OCI-LY3 (cell line): ENCODE measurements around the gene PRKCE.

Experiments used
- H2AFZ ChIP-seq: fragments of 200-600, 300-600 bp; shearing (Covaris generic); 2 replicates; pipeline ENCODE4 v1.6.0; 2014; ENCODE audit warnings: antibody characterized with exemption, low read depth, low read length
- H3K27ac ChIP-seq: fragments of 200-600, 300-600 bp; sonication (generic); 2 replicates; pipeline ENCODE4 v1.5.1; 2014; ENCODE audit warnings: mild to moderate bottlenecking, low read length, moderate library complexity, mixed read lengths
- H3K27me3 ChIP-seq: fragments of 200-600, 300-600 bp; sonication (generic); 2 replicates; pipeline ENCODE4 v1.6.1; 2014; ENCODE audit warnings: low read depth, low read length, mixed read lengths
- H3K36me3 ChIP-seq: fragments of 200-600, 300-600 bp; sonication (generic); replicated peaks from 2 replicates; pipeline ENCODE3; 2014; ENCODE audit warnings: low read depth, low read length, mixed read lengths
- H3K4me1 ChIP-seq: fragments of 300-600, 200-600 bp; sonication (generic); 2 replicates; pipeline ENCODE4 v1.6.1; 2014; ENCODE audit warnings: low read length, mixed read lengths
- H3K4me2 ChIP-seq: fragments of 200-600, 300-600 bp; sonication (generic); 2 replicates; pipeline ENCODE4 v1.6.1; 2014; ENCODE audit warnings: low read length, mixed read lengths
- H3K4me3 ChIP-seq: fragments of 300-600, 200-600 bp; sonication (generic); 2 replicates; pipeline ENCODE4 v1.5.1; 2014; ENCODE audit warnings: antibody characterized with exemption, mild to moderate bottlenecking, low read length, moderate library complexity
- H3K79me2 ChIP-seq: fragments of 300-600, 200-600 bp; shearing (Covaris generic); 2 replicates; pipeline ENCODE4 v1.6.1; 2014; ENCODE audit warnings: mild to moderate bottlenecking, low read length, mixed read lengths
- H3K9ac ChIP-seq: fragments of 300-600, 200-600 bp; shearing (Covaris generic); 2 replicates; pipeline ENCODE4 v1.6.0; 2014; ENCODE audit warnings: mild to moderate bottlenecking, low read length, moderate library complexity
- H3K9me3 ChIP-seq: fragments of 200-600, 300-600 bp; shearing (Covaris generic); 2 replicates; pipeline ENCODE4 v1.6.1; 2014; ENCODE audit warnings: low read length, mixed read lengths; ENCODE audit not compliant: insufficient read depth
- H4K20me1 ChIP-seq: fragments of 200-600, 300-600 bp; sonication (generic); 2 replicates; pipeline ENCODE4 v1.6.1; 2016; ENCODE audit warnings: low read length, mixed read lengths; ENCODE audit not compliant: insufficient read depth
- EZH2phosphoT487 ChIP-seq: fragments of 200-600 bp; shearing (Covaris generic); IDR thresholded peaks from 2 replicates; pipeline ENCODE4 v1.6.1; 2018; ENCODE audit warnings: antibody characterized with exemption, mixed run types, low read depth
- TF ChIP-seq, protein P1 (sequence below): fragments of 200-600, 300-600 bp; sonication (generic); IDR thresholded peaks from 2 replicates; pipeline ENCODE4 v1.5.1; 2014; ENCODE audit warnings: antibody characterized with exemption, low read length, low read depth

The PRKCE gene

DNA sequence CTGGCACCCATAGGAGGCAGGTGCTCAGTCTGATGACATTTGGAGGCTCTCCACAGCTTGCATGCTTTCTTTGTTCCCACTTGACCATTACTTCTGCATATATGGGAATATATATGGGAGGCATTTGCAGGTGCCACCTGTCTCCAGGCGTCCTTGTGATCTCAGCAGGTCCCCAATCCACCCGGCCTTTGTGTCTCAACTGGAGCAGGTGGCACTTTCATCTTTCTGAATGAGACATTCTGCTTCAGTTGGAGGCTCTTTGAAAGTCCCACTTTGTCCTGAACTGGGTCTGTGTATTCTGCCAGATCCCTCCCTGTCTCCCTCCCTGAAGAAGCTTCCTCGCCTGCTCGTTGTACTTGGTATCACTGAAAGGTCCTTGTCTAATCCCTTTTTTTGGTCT, 327.6 kb downstream of the PRKCE start:
- H3K27me3 ChIP-seq: no peaks in the 10 kb centered on the region
- no peaks in the 10 kb centered on the region for H3K36me3 ChIP-seq
- no peak overlapping the region for H2AFZ ChIP-seq
- no peaks in the 10 kb centered on the region for H3K9me3 ChIP-seq
- H3K9ac ChIP-seq: no peak overlapping the region
- peak overlapping the region; percentile 18; the same call in 1 of the 2 replicates for H3K4me2 ChIP-seq
- TF ChIP-seq, protein P1, sequence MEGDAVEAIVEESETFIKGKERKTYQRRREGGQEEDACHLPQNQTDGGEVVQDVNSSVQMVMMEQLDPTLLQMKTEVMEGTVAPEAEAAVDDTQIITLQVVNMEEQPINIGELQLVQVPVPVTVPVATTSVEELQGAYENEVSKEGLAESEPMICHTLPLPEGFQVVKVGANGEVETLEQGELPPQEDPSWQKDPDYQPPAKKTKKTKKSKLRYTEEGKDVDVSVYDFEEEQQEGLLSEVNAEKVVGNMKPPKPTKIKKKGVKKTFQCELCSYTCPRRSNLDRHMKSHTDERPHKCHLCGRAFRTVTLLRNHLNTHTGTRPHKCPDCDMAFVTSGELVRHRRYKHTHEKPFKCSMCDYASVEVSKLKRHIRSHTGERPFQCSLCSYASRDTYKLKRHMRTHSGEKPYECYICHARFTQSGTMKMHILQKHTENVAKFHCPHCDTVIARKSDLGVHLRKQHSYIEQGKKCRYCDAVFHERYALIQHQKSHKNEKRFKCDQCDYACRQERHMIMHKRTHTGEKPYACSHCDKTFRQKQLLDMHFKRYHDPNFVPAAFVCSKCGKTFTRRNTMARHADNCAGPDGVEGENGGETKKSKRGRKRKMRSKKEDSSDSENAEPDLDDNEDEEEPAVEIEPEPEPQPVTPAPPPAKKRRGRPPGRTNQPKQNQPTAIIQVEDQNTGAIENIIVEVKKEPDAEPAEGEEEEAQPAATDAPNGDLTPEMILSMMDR: no peak
- TF ChIP-seq EZH2phosphoT487: no peak
- no peaks in the 10 kb centered on the region for H3K79me2 ChIP-seq
- H4K20me1 ChIP-seq: no peaks in the 10 kb centered on the region
- peaks cover 50% of the 10 kb centered on the region for H3K4me1 ChIP-seq
- no peak overlapping the region for H3K4me3 ChIP-seq
- no peak overlapping the region for H3K27ac ChIP-seq

DNA sequence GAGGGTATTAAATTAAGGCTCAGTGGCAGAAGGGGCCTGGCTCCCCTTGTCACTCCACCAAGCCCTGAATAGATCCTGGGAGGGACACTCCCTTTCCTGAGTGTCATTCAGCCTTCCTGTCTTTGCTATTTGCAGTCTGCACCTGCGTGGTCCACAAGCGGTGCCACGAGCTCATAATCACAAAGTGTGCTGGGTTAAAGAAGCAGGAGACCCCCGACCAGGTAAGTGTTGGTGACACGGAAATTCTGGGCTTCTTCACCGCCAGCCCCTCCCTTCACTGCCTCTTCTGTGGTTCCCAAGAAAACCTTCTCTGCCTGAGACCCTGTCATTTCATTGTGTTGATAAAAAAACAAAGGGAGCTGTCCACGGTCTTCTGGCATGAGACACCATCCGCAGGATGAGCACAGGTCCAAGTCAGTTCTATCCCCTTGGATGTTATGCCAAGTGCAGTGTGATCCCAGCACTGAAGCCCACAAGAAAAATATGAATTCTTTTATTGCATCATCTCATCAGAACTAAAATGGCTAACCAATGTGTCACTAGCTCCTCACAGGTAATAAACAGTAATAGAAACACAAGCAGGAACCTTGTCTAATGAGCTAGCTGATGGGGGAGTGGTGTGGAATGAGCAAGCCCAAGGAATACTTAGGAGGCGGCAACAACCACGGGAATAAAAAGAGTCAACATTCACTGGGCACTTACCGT, 328.8 kb downstream of the PRKCE start:
- Histone ChIP-seq H3K4me3 (no peak overlapping the region), H3K79me2 (no peaks in the 10 kb centered on the region), H3K4me1 (peaks cover 50% of the 10 kb centered on the region), H3K27ac (no peak overlapping the region), H3K4me2 (no peak overlapping the region), H3K36me3 (no peaks in the 10 kb centered on the region), H2AFZ (no peak overlapping the region), H4K20me1 (no peaks in the 10 kb centered on the region), H3K9ac (no peak overlapping the region), H3K27me3 (no peaks in the 10 kb centered on the region), H3K9me3 (no peaks in the 10 kb centered on the region)
- TF ChIP-seq EZH2phosphoT487: no peak
- TF ChIP-seq, protein P1: no peak

DNA sequence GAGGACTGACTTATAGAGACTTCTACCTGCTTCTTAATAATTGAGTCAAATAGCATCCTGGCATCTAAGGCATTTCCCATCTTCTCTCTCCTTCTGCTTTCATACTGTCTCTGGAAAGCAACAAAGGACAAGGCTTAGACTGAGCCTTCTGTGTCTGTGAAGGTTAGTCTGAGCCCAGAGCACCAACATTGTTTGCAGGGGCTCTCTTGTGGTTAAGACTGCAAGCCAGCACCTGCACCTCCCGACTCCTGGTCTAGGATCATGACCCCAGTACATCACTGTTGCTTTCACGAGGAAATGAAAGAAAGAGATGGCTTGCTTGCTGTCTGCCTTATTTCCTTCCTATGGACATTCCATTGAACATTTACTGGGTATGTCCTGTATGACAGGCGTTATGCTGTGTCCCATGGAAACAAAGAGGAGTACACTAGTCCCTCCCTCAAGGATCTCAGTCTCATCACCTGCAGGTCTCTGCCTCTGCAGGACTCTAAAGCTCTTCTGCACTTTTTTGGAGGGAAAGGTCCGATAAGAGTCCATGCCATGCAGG, 330.0 kb downstream of the PRKCE start:
- Histone ChIP-seq H3K9me3 (no peaks in the 10 kb centered on the region), H3K27ac (no peak overlapping the region), H4K20me1 (no peaks in the 10 kb centered on the region), H3K4me1 (peaks cover 54% of the 10 kb centered on the region), H3K79me2 (no peaks in the 10 kb centered on the region), H3K36me3 (no peaks in the 10 kb centered on the region), H3K4me2 (peak overlapping the region; percentile 15), H3K9ac (no peak overlapping the region), H2AFZ (no peak overlapping the region), H3K27me3 (no peaks in the 10 kb centered on the region), H3K4me3 (no peak overlapping the region)
- no peak for TF ChIP-seq EZH2phosphoT487
- TF ChIP-seq, protein P1: no peak

DNA sequence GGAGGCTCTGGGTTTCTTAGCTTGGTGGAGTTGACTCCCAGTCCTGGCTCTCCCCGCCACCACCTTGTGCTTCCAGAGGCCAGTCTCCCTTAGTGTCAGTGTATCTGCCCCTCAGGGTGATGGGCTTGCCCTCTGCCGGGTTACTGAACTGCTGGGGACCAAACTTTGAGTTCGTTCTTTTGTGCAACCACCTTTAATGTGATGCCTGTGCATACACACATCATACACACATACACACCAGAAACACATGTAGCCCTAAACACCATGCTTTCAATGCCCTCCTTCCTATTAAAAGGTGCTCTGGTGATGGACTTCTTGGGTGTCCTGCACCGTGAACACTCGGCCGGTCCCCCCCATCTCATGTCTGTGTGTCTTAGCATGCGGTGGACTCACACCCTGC, 330.6 kb downstream of the PRKCE start:
- no peak overlapping the region for H3K9ac ChIP-seq
- H3K27me3 ChIP-seq: no peaks in the 10 kb centered on the region

More for the DNA sequence above, 330.6 kb downstream of the PRKCE start:
- Histone ChIP-seq H3K27ac (no peak overlapping the region), H2AFZ (no peak overlapping the region), H3K79me2 (no peaks in the 10 kb centered on the region), H3K4me1 (peaks cover 59% of the 10 kb centered on the region), H3K9me3 (no peaks in the 10 kb centered on the region), H4K20me1 (no peaks in the 10 kb centered on the region), H3K36me3 (no peaks in the 10 kb centered on the region), H3K4me3 (no peak overlapping the region), H3K4me2 (no peak overlapping the region)
- no peak for TF ChIP-seq EZH2phosphoT487
- TF ChIP-seq, protein P1: no peak
